KMS-11 (cell line): Measurements from ENCODE around the gene SLC30A2.
"Not testable (repeated sequence)": the region's sequence is repeated elsewhere in the genome, so short reads cannot be mapped to it uniquely, and the experiment has no call there.

Source experiments
- H2AFZ ChIP-seq: fragments of 200-600 bp; sonication (generic); 2 replicates; pipeline ENCODE4 v1.6.1; 2016; ENCODE audit warnings: antibody characterized with exemption, mixed run types, low read depth
- H3K27ac ChIP-seq: fragments of 200-600 bp; sonication (generic); 2 replicates; pipeline ENCODE4 v1.6.1; 2016; ENCODE audit warnings: mild to moderate bottlenecking, mixed run types
- H3K27me3 ChIP-seq: fragments of 200-600 bp; sonication (generic); 2 replicates; pipeline ENCODE4 v1.6.1; 2017; ENCODE audit warnings: mild to moderate bottlenecking, low read depth, mixed run types, moderate library complexity; ENCODE audit not compliant: insufficient read depth
- H3K36me3 ChIP-seq: fragments of 200-600 bp; sonication (generic); 2 replicates; pipeline ENCODE4 v1.6.1; 2017; ENCODE audit warnings: mild to moderate bottlenecking, mixed run types; ENCODE audit not compliant: insufficient read depth
- H3K4me1 ChIP-seq: fragments of 200-600 bp; sonication (generic); 2 replicates; pipeline ENCODE4 v1.6.1; 2016; ENCODE audit warnings: mild to moderate bottlenecking, low read depth, mixed run types; ENCODE audit not compliant: poor library complexity, severe bottlenecking
- H3K4me2 ChIP-seq: fragments of 200-600 bp; sonication (generic); 2 replicates; pipeline ENCODE4 v1.7.0; 2016; ENCODE audit warnings: mild to moderate bottlenecking, mixed run types
- H3K4me3 ChIP-seq: fragments of 200-600 bp; sonication (generic); IDR thresholded peaks from 2 replicates; pipeline ENCODE4 v1.6.1; 2017; ENCODE audit warnings: low read depth, low read length, mixed read lengths; ENCODE audit not compliant: insufficient read depth
- H3K79me2 ChIP-seq: fragments of 200-600 bp; sonication (generic); 2 replicates; pipeline ENCODE4 v1.6.1; 2016; ENCODE audit warnings: low read depth, mixed run types; ENCODE audit not compliant: insufficient read depth
- H3K9ac ChIP-seq: fragments of 200-600 bp; sonication (generic); 2 replicates; pipeline ENCODE4 v1.6.1; 2016; ENCODE audit warnings: mild to moderate bottlenecking, mixed run types
- H4K20me1 ChIP-seq: fragments of 200-600 bp; sonication (generic); 2 replicates; pipeline ENCODE4 v1.6.1; 2016; ENCODE audit warnings: mild to moderate bottlenecking, mixed run types; ENCODE audit not compliant: insufficient read depth
- TF ChIP-seq, protein P1 (sequence below): fragments of 200-600 bp; sonication (generic); conservative IDR thresholded peaks from 2 replicates; pipeline ENCODE4 v1.6.1; 2017; ENCODE audit warnings: low read depth, mild to moderate bottlenecking, antibody characterized with exemption, low read length, moderate library complexity, mixed read lengths

The SLC30A2 gene, protein sequence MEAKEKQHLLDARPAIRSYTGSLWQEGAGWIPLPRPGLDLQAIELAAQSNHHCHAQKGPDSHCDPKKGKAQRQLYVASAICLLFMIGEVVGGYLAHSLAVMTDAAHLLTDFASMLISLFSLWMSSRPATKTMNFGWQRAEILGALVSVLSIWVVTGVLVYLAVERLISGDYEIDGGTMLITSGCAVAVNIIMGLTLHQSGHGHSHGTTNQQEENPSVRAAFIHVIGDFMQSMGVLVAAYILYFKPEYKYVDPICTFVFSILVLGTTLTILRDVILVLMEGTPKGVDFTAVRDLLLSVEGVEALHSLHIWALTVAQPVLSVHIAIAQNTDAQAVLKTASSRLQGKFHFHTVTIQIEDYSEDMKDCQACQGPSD

DNA sequence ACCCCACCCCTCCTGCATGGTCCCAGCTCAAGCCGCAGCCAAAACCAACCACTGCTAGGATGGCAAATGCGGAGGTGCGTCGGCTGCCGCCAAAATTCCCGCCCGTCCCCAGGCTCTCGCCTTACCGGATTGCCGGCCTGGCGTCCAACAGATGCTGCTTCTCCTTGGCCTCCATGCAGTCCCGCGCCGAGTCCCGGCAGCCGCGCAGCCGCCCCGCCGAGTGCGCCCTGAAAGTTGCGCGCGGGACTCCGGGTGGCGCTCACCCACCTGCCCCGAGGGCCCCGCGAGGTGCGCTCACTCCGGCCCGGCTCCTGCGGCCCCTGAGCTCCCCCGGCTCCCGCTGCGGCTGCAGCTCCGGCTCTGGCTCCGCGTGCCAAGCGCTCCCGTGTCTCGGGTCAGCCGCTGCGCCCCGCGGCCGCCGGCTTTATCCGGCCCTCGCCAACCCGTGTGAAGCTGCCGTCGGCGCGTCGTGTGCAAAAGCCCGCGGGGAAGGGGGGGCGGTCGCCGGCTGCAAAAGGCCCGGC lies at the start of gene SLC30A2:
TSS of gene SLC30A2 (minus strand) at position 397 of the 524 bp plus-strand sequence. CDS start at position 175, 222 bp downstream.
- no peaks in the 10 kb centered on the region for H3K4me1 ChIP-seq
- H3K79me2 ChIP-seq, result no peaks in the 10 kb centered on the region
- H3K27ac ChIP-seq, result no peak within 1 kb of the TSS
- no peaks in the 10 kb centered on the region for H4K20me1 ChIP-seq
- no peak within 1 kb of the TSS for H3K9ac ChIP-seq
- TF ChIP-seq, protein P1, sequence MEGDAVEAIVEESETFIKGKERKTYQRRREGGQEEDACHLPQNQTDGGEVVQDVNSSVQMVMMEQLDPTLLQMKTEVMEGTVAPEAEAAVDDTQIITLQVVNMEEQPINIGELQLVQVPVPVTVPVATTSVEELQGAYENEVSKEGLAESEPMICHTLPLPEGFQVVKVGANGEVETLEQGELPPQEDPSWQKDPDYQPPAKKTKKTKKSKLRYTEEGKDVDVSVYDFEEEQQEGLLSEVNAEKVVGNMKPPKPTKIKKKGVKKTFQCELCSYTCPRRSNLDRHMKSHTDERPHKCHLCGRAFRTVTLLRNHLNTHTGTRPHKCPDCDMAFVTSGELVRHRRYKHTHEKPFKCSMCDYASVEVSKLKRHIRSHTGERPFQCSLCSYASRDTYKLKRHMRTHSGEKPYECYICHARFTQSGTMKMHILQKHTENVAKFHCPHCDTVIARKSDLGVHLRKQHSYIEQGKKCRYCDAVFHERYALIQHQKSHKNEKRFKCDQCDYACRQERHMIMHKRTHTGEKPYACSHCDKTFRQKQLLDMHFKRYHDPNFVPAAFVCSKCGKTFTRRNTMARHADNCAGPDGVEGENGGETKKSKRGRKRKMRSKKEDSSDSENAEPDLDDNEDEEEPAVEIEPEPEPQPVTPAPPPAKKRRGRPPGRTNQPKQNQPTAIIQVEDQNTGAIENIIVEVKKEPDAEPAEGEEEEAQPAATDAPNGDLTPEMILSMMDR, result no peak
- no peak within 1 kb of the TSS for H2AFZ ChIP-seq
- H3K27me3 ChIP-seq, result peaks cover 28% of the 10 kb centered on the region; the same call in 1 of the 2 replicates
- H3K36me3 ChIP-seq, result no peaks in the 10 kb centered on the region
- H3K4me2 ChIP-seq, result no peak within 1 kb of the TSS
- no peak within 1 kb of the TSS for H3K4me3 ChIP-seq

DNA sequence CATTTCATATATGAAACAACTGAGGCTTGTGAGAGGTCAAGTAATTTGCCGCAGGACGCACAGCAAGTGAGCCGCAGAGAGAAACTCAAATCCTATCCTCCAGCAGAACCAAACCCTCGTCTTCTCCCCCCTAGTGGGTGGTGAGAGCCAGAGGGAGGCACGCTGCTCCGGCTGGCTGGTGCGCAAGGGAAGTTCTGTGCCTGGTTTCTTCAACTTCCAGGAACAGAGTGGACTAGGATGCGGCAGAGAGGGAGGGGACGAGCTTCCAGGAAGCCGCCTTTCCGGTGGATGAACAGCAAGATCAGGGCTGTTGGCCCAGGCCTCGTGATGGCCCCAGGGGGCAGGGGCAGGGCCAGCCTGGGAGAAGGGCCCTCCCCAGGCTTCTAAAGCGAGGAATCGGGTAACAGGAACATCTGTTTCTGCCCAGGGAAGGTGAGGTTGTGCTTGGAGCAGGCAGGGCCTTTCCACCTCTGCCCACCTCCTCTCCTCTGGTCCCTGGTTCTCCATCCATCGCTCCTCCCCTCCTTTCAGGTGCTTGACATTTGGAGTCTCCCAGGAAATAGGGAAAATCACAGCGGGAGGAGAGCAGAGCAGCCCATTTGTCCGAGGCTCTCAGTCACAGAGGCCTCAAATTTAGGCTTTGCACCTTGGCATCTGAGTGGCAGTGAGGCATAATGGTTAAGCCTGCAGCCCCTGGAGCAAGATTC lies 48.9 kb upstream of the SLC30A2 start:
- TF ChIP-seq, protein P1, result no peak
- peaks cover 4% of the 10 kb centered on the region; the same call in 1 of the 2 replicates for H3K27me3 ChIP-seq
- H3K4me1 ChIP-seq, result no peaks in the 10 kb centered on the region
- no peak overlapping the region for H3K27ac ChIP-seq
- H4K20me1 ChIP-seq, result no peaks in the 10 kb centered on the region
- H3K4me3 ChIP-seq, result no peak overlapping the region
- no peaks in the 10 kb centered on the region for H3K36me3 ChIP-seq
- no peak overlapping the region for H2AFZ ChIP-seq
- H3K9ac ChIP-seq, result no peak overlapping the region
- H3K79me2 ChIP-seq, result no peaks in the 10 kb centered on the region
- H3K4me2 ChIP-seq, result no peak overlapping the region

DNA sequence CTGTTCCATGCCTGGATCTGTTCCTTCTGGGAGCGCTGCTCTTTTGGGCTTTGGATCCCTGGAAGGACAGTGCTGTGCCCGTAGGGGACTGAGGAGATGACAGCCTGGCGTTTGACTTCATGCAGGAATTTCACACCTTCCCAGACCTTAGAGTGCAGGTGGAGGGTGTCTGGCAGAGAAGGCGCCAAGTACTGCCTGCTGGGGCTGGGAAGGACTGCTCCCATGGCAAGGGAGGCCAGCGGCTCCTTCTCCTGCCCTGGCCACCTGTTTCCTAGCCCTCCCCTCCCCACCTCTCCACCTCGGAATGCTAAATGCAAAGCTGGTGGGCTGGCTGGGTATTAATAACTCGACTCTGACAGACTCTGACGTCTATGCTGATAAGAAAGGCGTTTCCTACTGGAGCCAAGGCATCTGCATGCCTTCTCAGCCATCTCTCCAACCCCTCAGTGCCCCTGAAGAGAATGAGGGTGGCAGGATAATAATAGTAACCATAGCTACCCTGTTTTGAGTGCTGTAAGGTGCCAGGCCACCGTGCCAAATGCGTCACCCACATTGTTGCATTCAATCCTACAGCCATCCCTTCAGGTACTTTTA lies 48.3 kb upstream of the SLC30A2 start:
- TF ChIP-seq, protein P1, result no peak
- H3K4me1 ChIP-seq, result no peaks in the 10 kb centered on the region
- no peaks in the 10 kb centered on the region for H3K79me2 ChIP-seq
- no peak overlapping the region for H3K9ac ChIP-seq
- H3K4me2 ChIP-seq, result no peak overlapping the region
- no peaks in the 10 kb centered on the region for H3K36me3 ChIP-seq
- H3K27me3 ChIP-seq, result peaks cover 4% of the 10 kb centered on the region; the same call in 1 of the 2 replicates
- no peaks in the 10 kb centered on the region for H4K20me1 ChIP-seq
- no peak overlapping the region for H3K27ac ChIP-seq
- H3K4me3 ChIP-seq, result no peak overlapping the region
- no peak overlapping the region for H2AFZ ChIP-seq

DNA sequence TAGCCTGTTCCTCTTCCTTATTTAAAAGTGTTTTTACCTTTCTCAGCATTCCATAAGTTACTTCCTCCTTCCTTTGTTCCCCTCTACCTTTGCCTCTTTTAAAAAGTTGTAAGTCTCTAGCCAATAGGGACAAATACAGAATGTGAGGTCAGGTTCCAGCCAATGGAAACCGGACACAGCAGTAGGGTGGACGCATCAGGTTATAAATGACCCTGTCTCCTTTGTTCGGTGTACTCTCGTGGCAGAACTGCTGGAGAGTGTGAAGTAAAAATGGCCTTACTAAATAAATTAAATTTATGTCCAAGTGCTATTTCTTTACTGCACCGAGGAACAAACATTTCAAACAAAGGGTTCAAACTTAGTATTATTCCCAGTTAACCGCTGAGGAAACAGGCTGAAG lies 47.7 kb upstream of the SLC30A2 start:
- H3K9ac ChIP-seq, H3K27ac ChIP-seq, H3K27me3 ChIP-seq, H3K79me2 ChIP-seq, H3K4me1 ChIP-seq, H2AFZ ChIP-seq, H3K4me3 ChIP-seq, H4K20me1 ChIP-seq, H3K4me2 ChIP-seq, H3K36me3 ChIP-seq: not testable (repeated sequence)
